ENCODE data around the gene FGG.
A peak's percentile ranks its signal among the peaks of the same experiment; 100 is the strongest.
"Not testable (repeated sequence)": the region's sequence is repeated elsewhere in the genome, so short reads cannot be mapped to it uniquely, and the experiment has no call there.

FGG gene

DNA sequence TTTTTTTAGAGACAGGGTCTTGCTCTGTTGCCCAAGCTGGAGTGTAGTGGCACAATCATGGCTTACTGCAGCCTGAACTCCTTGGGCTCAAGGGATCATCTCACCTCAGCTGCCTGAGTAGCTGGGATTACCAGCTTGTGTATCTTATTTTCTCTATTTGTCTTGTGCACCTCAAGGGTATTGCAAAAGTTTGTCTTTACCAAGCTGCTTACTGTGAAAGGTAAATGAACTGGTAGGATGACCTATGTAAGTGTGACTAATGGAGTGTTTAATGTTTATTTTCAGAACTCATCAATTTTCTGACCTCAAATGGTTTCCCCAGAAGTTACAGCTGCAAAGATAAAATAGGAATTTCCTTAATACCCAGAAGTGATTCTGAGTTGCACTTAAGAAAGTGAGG lies 16.6 kb downstream of the FGG start:
- no peak overlapping the region for H3K4me3 ChIP-seq (ENCODE audit: control insufficient read depth, low read depth, low read length)
- DNase-seq (ENCODE audit: low read depth) = peak; percentile 23
- no peak for TF ChIP-seq CTCF (conservative IDR thresholded peaks at IDR 0.05; ENCODE audit: control insufficient read depth, insufficient read depth, low read depth, low read length)

DNA sequence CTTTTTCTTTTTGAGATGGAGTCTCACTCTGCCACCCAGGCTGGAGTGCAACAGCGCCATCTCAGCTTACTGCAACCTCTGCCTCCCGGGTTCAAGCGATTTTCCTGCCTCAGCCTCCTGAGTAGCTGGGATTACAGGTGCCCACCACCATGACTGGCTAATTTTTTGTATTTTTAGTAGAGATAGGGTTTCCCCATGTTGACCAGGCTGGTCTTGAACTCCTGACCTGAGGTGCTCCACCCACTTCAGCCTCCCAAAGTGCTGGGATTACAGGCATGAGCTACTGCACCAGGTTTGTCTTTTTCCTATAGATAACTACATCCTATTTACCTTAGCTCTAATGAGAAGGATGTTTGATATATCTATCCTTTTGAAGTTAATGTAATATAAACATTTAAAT lies 18.1 kb downstream of the FGG start:
- not testable (repeated sequence) for H3K4me3 ChIP-seq (ENCODE audit: control insufficient read depth, low read depth, low read length); DNase-seq (ENCODE audit: low read depth)

DNA sequence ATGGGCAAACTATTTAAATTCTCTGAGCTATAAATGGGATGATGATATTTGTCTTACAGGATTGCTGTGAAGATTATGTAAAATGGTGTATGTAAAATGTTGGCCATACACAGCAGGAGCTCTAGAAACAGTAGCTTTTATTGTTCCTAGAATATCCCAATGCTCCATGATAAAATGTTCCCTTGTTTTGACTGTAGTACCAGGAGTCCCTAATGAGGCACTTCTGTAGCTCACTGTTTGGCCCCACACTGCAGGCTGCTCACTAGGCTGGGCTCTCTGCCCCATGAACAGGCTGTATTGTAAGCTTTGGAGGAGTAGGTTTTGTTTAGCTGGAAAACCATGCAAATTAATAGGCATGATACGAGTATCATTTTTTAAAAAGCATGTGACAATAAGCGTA lies 18.6 kb downstream of the FGG start:
- H3K4me3 ChIP-seq (ENCODE audit: control insufficient read depth, low read depth, low read length) = no peak overlapping the region
- no peak for TF ChIP-seq CTCF (conservative IDR thresholded peaks at IDR 0.05; ENCODE audit: control insufficient read depth, insufficient read depth, low read depth, low read length)
- no peak for DNase-seq (ENCODE audit: low read depth)

GRCh38 chr4:154591890-154592289 lies 20.6 kb downstream of the FGG start:
- no peak for DNase-seq (ENCODE audit: low read depth)
- no peak overlapping the region for H3K4me3 ChIP-seq (ENCODE audit: control insufficient read depth, low read depth, low read length)
- no peak for TF ChIP-seq CTCF (conservative IDR thresholded peaks at IDR 0.05; ENCODE audit: control insufficient read depth, insufficient read depth, low read depth, low read length)

GRCh38 chr4:154590329-154591006 lies 22.0 kb downstream of the FGG start, which contains the start of gene FGA:
Gene FGA, minus strand, starts transcription at chr4:154590742. Its CDS starts 55 bp downstream, at chr4:154590687.
- no peak for TF ChIP-seq CTCF (conservative IDR thresholded peaks at IDR 0.05; ENCODE audit: control insufficient read depth, insufficient read depth, low read depth, low read length)
- no peak within 1 kb of the TSS for H3K4me3 ChIP-seq (ENCODE audit: control insufficient read depth, low read depth, low read length)
- no peak for DNase-seq (ENCODE audit: low read depth)

- TF ChIP-seq CTCF (conservative IDR thresholded peaks at IDR 0.05; ENCODE audit: control insufficient read depth, insufficient read depth, low read depth, low read length) = no peak
- DNase-seq (ENCODE audit: low read depth) = no peak
- H3K4me3 ChIP-seq (ENCODE audit: control insufficient read depth, low read depth, low read length) = no peak overlapping the region
Observed at GRCh38 chr4:154589296-154590197, 22.9 kb downstream of the FGG start.

DNA sequence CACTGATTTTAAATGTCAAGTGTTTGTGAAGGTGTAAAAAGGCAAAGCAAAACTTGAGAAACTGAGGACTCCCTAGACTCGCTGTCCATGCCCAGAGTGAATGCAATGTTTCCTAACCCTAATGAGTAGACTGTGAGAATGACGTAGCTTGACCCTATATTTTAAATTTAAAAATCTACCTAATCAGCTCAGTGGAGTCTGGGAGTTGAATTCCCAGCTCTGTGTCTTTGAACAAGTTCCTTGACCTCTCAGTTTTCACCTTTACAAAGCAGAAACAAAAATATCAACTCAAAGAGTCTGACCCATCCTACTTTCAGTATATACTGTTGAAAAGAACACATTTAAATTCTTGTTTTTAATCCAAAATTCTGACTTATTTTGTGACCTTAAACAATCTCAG lies 24.3 kb downstream of the FGG start:
- DNase-seq (ENCODE audit: low read depth) = no peak
- no peak for TF ChIP-seq CTCF (conservative IDR thresholded peaks at IDR 0.05; ENCODE audit: control insufficient read depth, insufficient read depth, low read depth, low read length)
- no peak overlapping the region for H3K4me3 ChIP-seq (ENCODE audit: control insufficient read depth, low read depth, low read length)
